GM18867 (cell line): Measurements from ENCODE around the gene RTEL1.
"Not testable (repeated sequence)": the region's sequence is repeated elsewhere in the genome, so short reads cannot be mapped to it uniquely, and the experiment has no call there.

Source experiments
- ATAC-seq: cut with Tn5 transposase; IDR thresholded peaks from one replicate; pipeline ENCODE4 v1.9.1; 2021; ENCODE audit warnings: mild to moderate bottlenecking, moderate library complexity; ENCODE audit not compliant: unreplicated experiment

The RTEL1 gene

GRCh38 chr20:63708301-63709148 is 50.4 kb downstream of the RTEL1 start:
- ATAC-seq, result peak; percentile 13

GRCh38 chr20:63709149-63709527 is 51.0 kb downstream of the RTEL1 start:
- no peak for ATAC-seq

GRCh38 chr20:63711085-63711645 is 53.1 kb downstream of the RTEL1 start:
- no peak for ATAC-seq

- ATAC-seq, result no peak
Observed at GRCh38 chr20:63712191-63712590, 54.1 kb downstream of the RTEL1 start.

- no peak for ATAC-seq
Observed at GRCh38 chr20:63714858-63715257, 56.7 kb downstream of the RTEL1 start.

GRCh38 chr20:63718996-63719395 is 60.9 kb downstream of the RTEL1 start:
- ATAC-seq, result no peak

GRCh38 chr20:63722967-63723622 is 65.0 kb downstream of the RTEL1 start:
- ATAC-seq, result not testable (repeated sequence)

GRCh38 chr20:63730189-63730733 is 72.1 kb downstream of the RTEL1 start:
- not testable (repeated sequence) for ATAC-seq

- ATAC-seq, result no peak
Observed at GRCh38 chr20:63731410-63731809, 73.3 kb downstream of the RTEL1 start.

- ATAC-seq, result no peak
Observed at GRCh38 chr20:63732118-63733095, 74.3 kb downstream of the RTEL1 start.

- no peak for ATAC-seq
Observed at GRCh38 chr20:63733117-63733516, 75.0 kb downstream of the RTEL1 start.

- no peak for ATAC-seq
Observed at GRCh38 chr20:63733579-63734081, 75.5 kb downstream of the RTEL1 start.

GRCh38 chr20:63734111-63734945 is 76.2 kb downstream of the RTEL1 start:
- ATAC-seq, result no peak

- ATAC-seq, result no peak
Observed at GRCh38 chr20:63734946-63735858, 77.1 kb downstream of the RTEL1 start.

- ATAC-seq, result no peak
Observed at GRCh38 chr20:63735859-63736718, 78.0 kb downstream of the RTEL1 start, which contains the start of gene LIME1. TSS of gene LIME1 (plus strand) at chr20:63736664. CDS start at chr20:63737550, 886 bp downstream.

- ATAC-seq, result no peak
Observed at GRCh38 chr20:63736893-63737694, 79.0 kb downstream of the RTEL1 start.

- ATAC-seq, result no peak
Observed at GRCh38 chr20:63737695-63737944, 79.5 kb downstream of the RTEL1 start.
